GM20000 (cell line): ENCODE results near the gene HOXA11.

Experiments used
- DNase-seq: peaks from one replicate; pipeline ENCODE4 v3.0.0; 2012; ENCODE audit warnings: low spot score
- TF ChIP-seq, protein P1 (sequence below): IDR thresholded peaks from 2 replicates; pipeline ENCODE4 v1.5.1; 2012; ENCODE audit warnings: mild to moderate bottlenecking, control low read depth; ENCODE audit errors: extremely low read depth, missing control alignments

The HOXA11 gene

DNA sequence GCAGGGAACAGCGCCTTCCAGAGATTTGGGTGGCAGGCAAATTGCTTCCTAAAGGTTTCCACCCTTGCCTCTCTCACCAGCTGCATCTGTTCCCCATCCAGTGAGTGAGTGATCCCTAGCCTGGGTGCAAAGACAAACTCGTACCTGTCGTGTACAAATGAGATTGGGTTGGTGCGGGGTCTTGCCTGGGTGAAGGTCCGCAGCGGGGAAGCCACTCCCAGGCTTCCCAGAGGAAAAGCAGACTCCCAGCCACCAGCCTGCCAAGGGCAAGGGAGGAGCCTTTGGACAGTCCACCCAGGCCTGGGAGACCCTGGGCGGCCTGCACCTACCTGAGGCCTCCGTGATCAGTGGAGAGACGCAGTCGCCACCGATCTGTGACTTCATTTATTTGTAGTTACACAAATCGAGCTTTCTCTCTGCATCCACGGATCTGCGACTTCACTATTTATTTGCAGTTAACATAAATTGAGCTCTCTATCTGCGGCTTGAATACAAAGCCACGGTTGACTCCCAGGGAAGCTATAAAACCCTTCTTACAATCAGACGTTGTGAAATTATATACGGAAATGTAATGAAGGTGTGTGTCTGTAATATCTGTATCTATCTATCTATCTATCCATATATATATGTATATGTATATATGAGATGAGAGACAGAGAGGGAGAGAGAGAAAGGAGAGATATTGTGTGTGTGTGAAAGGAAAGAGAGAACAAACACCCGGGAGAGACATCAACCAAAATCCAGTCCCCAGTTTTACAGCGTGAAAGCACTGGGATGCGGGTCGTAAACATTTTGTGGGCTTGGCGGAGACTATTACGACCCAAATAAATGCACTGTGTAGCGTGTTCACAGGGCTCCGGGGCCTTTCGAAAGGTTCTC lies 25.5 kb downstream of the HOXA11 start:
- no peak for DNase-seq
- TF ChIP-seq, protein P1, sequence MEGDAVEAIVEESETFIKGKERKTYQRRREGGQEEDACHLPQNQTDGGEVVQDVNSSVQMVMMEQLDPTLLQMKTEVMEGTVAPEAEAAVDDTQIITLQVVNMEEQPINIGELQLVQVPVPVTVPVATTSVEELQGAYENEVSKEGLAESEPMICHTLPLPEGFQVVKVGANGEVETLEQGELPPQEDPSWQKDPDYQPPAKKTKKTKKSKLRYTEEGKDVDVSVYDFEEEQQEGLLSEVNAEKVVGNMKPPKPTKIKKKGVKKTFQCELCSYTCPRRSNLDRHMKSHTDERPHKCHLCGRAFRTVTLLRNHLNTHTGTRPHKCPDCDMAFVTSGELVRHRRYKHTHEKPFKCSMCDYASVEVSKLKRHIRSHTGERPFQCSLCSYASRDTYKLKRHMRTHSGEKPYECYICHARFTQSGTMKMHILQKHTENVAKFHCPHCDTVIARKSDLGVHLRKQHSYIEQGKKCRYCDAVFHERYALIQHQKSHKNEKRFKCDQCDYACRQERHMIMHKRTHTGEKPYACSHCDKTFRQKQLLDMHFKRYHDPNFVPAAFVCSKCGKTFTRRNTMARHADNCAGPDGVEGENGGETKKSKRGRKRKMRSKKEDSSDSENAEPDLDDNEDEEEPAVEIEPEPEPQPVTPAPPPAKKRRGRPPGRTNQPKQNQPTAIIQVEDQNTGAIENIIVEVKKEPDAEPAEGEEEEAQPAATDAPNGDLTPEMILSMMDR = no peak

DNA sequence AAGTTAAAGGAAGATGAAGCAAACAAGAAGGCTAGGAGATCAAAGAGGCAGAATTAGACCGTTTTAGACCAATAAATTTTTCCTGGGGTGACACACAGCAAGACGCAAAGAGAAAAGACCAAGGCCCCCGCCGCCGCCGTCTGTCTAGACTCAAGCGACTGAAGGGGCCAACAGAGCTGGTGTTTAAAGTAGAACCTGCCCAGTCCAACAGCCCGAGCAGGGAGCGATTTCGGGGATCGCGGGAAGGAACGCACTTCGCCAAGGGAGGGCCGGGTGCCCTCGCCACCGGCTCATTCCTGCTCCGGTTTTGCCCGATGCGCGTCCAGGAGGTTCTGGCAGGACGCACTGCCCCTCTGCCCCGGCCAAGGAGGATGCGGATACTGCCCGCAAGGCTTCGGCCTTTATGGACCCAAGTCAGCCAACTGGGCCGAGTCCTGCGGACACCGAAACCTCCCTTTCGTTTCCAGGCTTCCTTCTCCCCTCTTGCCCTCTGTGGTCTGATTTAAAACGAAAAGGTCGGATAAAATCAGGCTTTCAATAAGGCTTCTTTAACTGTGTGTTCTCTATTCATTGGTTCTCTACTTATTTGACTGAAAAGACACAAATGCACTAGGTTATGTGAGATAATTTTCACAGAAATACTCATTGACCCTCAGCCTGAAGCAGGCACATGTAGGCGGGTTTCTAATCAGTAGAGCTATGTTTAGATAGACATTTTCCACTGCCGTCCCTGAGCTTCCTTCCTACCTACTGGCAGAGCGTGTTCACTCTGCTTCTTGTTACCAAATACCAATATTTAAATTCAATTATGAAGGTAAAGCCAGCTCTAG lies 26.4 kb downstream of the HOXA11 start:
- TF ChIP-seq, protein P1 = no peak
- DNase-seq = no peak

- TF ChIP-seq, protein P1 = no peak
- no peak for DNase-seq
Measured at GRCh38 chr7:27157702-27158431, 27.2 kb downstream of the HOXA11 start.

DNA sequence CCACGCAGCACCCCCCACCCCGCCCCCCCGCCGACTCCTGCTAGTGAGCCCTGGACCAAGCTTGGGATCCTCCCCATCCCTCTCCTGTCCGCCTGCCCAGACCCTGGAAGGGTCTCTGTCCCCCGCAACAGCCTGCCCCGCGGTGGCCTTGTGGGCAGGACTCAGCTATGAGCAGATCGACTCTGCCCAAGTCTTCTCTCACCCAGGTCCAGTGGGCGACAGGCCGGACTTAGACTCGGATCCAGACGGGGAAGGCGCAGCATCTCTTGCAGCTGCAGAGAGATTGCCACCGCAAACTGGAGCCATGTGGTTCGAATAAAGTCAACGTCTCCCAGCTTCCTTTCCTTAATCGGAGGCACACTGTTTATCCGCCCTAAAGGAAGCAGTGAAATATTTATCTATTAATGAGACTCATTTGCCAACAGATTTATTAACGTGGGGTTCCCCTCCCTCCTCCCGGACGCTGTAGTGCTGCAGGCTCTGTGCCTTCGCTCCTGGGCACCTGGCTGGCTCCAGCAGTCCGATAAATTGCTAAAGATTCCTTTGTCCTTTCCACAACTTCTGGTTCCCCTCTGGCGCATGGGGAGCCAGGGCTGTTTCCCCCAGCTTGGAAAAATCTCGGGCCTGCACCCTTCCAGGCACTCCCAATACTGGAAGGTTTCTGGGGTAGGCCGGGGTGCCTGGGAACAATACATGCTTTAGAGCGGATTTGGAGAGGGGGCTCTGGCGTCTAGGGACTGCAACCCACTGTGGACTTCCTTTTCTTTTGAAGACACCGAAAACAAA lies 27.9 kb downstream of the HOXA11 start:
- TF ChIP-seq, protein P1 = no peak
- no peak for DNase-seq

- TF ChIP-seq, protein P1 = no peak
- no peak for DNase-seq
Measured at GRCh38 chr7:27156508-27156898, 28.5 kb downstream of the HOXA11 start, which contains the start of gene HOXA7. Gene HOXA7 (minus strand): TSS chr7:27156675. CDS start chr7:27156545, 130 bp downstream.

- DNase-seq = no peak
- TF ChIP-seq, protein P1 = no peak
Measured at GRCh38 chr7:27155816-27156507, 29.1 kb downstream of the HOXA11 start.
